Left kidney (tissue), 2 donors: ENCODE results near the gene SIGLEC7. TPM values are rescaled to one million over a fixed set of nuclear protein-coding genes. Genes with fewer than 3 reads are reported as not detected.

Experiments
- DNase-seq: peaks from one replicate; pipeline ENCODE4 v3.0.0-alpha.2; 2013
- polyA plus RNA-seq: library from polyadenylated mRNA; unstranded; fragments of 120-200 nt; gene quantifications from one replicate; pipeline ENCODE4 v1.2.1, GENCODE V29; 2013; ENCODE audit not compliant: insufficient read length

Gene SIGLEC7
- polyA plus RNA-seq, 1 donor: not detected

- no peak for DNase-seq
Observed at GRCh38 chr19:51116736-51117286, 25.3 kb upstream of the SIGLEC7 start.

- DNase-seq: no peak
Observed at GRCh38 chr19:51119101-51119500, 23.0 kb upstream of the SIGLEC7 start.

- DNase-seq: no peak
Observed at GRCh38 chr19:51119611-51120010, 22.5 kb upstream of the SIGLEC7 start.

GRCh38 chr19:51120160-51120559 lies 21.9 kb upstream of the SIGLEC7 start:
- no peak for DNase-seq

GRCh38 chr19:51121257-51121656 lies 20.8 kb upstream of the SIGLEC7 start:
- no peak for DNase-seq

GRCh38 chr19:51122112-51122981 lies 19.8 kb upstream of the SIGLEC7 start:
- no peak for DNase-seq

GRCh38 chr19:51123381-51123800 lies 18.7 kb upstream of the SIGLEC7 start:
- DNase-seq: no peak

- no peak for DNase-seq
Observed at GRCh38 chr19:51123802-51124201, 18.3 kb upstream of the SIGLEC7 start.

GRCh38 chr19:51124216-51124615 lies 17.9 kb upstream of the SIGLEC7 start:
- no peak for DNase-seq

GRCh38 chr19:51124729-51125128 lies 17.4 kb upstream of the SIGLEC7 start, which contains the start of gene SIGLEC9:
TSS of gene SIGLEC9 (plus strand) at chr19:51124906. CDS start at chr19:51124975, 69 bp downstream.
- no peak for DNase-seq

- DNase-seq: no peak
Observed at GRCh38 chr19:51125421-51126075, 16.6 kb upstream of the SIGLEC7 start.

GRCh38 chr19:51127032-51127431 lies 15.1 kb upstream of the SIGLEC7 start:
- no peak for DNase-seq

GRCh38 chr19:51127755-51128154 lies 14.3 kb upstream of the SIGLEC7 start:
- DNase-seq: no peak

GRCh38 chr19:51128227-51128626 lies 13.9 kb upstream of the SIGLEC7 start:
- no peak for DNase-seq

- no peak for DNase-seq
Observed at GRCh38 chr19:51129716-51130115, 12.4 kb upstream of the SIGLEC7 start.

- DNase-seq: no peak
Observed at GRCh38 chr19:51131780-51132680, 10.1 kb upstream of the SIGLEC7 start.

GRCh38 chr19:51135004-51135403 lies 7.1 kb upstream of the SIGLEC7 start:
- DNase-seq: no peak

GRCh38 chr19:51135986-51136762 lies 5.9 kb upstream of the SIGLEC7 start:
- no peak for DNase-seq

GRCh38 chr19:51136851-51137551 lies 5.1 kb upstream of the SIGLEC7 start:
- DNase-seq: no peak

GRCh38 chr19:51137792-51138425 lies 4.2 kb upstream of the SIGLEC7 start:
- no peak for DNase-seq
